HG03108 (cell line): ENCODE measurements around the gene AKT3.
A peak's percentile ranks its signal among the peaks of the same experiment; 100 is the strongest.
"Not testable (repeated sequence)": the region's sequence is repeated elsewhere in the genome, so short reads cannot be mapped to it uniquely, and the experiment has no call there.

Experiments used
- ATAC-seq: cut with Tn5 transposase; IDR thresholded peaks from one replicate; pipeline ENCODE4 v1.9.1; 2021; ENCODE audit warnings: moderate library complexity; ENCODE audit not compliant: unreplicated experiment

Gene AKT3

DNA sequence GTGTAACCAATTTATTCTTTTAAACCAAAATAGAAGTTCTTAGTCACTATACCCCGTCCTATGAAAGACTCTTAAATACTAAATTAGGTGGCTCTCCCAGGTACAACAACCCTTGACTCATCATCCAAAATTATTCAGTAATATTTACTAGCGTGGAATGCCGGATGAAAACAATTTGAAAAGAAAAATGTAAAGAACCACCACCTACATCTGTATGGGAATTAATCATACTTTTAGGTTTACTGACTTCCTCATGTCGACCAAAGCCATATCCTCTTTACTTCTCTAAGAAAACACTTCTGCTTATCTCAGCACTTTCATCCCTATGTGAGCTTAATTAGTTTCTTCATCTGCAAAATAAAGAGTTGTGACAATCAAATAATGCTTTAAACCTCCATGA lies 139.6 kb downstream of the AKT3 start:
- no peak for ATAC-seq

DNA sequence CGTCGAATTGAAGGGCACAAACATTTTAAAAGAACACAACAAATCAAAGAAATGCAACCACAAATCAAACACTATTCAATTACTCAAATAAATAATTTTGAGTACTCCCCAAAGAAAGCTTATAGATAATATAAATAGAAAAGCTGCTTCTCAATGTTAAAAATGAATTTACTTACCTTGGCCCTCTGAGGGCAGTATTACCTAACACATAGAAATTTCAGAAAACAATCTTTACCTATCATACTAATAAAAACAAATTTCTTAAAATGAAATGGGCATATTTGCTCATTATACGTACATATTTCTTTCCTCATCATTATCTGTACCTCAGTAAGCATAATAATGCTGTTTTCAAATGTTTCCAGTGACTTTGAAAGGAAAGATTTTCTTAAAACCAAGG lies 141.8 kb downstream of the AKT3 start:
- ATAC-seq = no peak

DNA sequence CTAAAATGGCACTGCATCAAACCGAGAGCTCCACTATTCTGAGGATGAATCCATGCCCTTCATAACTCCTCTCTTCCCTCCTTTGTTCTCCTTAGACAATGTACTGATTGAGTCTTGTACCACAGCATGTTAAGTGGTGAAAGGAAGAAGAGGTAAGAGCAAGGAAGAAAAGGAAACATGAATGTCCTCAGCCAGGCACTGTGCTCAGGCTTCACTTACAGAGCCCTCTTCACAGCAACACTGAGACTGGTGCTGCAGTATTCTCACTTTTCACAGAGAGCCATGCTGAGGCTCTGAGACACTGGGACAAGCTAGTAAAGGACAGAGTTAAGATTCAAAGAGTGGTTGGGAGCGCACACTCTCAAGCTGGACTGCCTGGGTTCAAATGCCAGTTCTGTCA lies 143.5 kb downstream of the AKT3 start:
- no peak for ATAC-seq

DNA sequence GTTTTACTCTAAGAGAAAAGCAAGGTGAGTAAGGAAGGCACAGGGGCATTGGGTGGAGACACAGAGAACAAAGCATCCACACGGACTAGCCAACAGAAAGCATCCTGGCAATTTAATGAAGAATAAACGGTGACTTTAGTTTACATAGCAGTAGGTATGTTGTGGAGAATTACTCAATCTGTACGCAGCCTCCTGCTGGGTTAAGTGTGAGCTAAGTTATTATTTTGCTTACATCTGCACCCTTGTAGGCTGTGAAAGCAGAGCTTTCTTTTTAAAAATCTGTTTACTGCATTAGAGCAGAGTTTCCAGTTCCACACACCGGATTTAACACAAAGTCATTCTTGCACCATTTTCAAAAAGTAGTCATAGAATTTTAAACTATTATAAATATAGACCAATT lies 144.5 kb downstream of the AKT3 start:
- ATAC-seq = no peak

DNA sequence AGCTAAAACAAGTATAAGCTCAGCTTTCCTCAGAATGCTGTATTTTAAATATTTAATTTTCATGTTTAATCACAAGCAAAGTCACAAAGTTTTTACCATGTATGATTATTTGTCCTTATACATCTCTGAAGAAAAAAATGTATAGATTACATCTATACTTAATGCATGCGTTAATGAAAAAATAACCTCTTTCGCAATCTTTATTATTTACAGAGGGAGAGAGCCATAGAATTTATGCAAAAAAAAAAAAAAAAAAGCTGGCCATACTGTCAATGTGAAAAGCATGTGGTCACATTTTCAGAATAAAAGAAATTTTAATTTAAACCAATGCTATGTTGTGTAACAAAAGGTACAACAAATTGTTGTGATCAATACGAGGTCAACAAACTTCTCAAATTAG lies 148.2 kb downstream of the AKT3 start:
- no peak for ATAC-seq

DNA sequence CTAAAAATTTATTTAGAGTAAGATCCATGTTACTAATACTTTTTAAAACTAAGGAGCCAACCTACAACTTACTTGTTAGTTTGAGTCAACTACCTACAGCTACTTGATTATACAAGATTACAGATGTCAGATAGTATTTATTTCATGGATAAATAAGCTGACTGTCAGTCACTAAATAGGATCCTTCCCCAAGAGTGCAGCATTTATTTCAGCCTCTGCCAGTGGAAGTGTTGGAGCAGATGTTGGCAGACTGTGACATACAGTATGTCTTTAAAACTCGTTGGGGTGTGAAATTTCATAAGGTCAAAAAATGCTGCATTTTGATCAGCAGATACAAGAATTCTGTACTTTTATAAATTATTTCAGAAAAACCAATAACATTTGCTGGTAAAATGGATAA lies 156.2 kb downstream of the AKT3 start:
- no peak for ATAC-seq

DNA sequence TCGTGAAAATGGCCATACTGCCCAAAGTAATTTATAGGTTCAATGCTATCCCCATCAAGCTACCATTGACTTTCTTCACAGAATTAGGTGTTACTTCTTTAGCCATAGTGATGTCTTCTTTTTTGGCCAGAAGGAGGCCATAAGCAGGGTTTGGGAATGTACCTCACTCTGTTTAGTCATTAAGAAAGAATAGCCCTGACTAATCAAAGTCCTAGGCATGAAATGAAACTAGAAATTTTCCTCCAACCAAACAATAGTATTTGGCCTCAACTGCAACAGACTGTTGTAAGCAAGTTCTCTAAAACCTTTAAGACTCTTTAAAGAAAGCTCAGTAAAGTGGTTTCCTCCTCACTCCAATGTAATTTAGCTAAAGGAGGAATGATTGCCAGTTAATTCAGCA lies 163.9 kb downstream of the AKT3 start:
- ATAC-seq = no peak

DNA sequence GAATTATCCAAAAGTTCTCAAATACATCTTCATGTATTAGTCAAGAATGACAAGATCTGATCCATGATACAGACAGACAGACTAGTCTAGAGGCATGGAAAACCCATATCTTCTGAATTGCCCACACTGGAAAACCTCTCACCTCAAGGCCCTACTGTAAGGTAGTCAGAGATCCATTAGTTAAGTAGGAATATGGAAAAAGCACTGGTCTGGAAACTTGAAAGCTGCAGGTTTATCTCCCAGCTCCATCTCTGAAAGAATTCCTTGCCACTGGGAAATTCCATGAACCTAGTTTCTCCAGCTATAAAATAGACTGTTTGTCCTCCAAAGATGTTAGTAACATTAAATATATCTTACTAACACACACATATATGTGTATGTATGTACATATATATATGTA lies 169.2 kb downstream of the AKT3 start:
- no peak for ATAC-seq

DNA sequence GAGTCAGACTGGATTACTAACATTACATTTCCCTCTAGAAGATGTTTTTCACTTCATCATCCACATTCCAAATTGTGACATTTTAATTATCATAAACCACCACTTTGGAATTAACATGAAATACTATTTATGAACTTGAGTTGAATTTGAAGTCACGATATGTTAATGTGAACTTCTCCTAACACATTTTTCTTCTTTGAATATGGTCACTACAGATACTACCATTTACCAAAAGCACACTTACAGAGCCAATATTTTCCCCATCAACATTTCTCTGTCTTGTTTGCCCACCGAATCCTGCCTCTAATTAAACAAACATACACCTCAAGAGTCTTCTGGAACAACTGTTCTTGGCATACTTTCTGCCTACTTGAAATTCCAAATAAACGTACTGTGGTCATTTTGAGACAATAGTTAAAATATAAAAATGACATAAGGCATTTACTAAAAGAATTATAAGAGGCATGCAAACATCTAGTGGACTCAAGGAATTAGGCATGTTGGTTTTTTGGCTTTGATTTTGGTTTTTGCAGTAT lies 177.4 kb downstream of the AKT3 start:
- ATAC-seq = no peak

DNA sequence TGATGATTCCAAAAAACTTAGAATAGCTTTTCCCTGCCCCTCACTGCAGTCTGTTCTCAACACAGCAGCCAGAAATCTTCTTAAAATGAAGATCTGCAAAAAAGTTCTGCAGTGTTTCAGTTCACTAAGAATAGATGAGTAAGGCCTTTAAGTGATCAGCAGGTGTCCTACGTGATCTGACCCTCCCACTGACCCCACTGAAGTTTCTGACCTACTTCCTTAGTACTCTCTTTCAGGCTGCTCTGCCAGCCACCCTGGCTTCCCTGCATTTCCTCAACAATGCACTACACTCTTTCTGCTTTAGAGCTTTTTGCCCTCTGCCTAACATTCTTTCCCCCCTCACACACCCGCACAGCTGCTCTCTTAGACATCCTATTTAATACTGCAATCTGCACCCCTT lies 182.5 kb downstream of the AKT3 start:
- peak; percentile 61 for ATAC-seq

DNA sequence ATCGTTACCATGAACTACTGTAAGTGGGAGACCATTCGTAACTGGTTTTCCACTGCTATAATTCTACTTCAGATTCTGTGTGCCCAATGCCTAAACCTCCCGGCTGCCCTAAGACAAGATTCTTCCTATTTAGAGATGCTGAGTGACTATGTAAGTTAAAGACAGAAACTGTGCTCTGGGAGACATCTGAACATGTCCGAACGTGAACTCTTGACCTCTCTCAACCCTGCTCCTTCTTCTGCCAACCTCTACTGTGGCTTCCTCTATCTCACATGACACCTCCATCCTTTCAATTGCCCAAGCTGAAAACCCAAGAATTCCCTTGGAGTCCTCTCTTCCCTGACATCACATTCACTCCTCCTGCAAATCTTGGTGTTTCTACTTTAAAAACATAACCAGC lies 182.9 kb downstream of the AKT3 start:
- no peak for ATAC-seq

DNA sequence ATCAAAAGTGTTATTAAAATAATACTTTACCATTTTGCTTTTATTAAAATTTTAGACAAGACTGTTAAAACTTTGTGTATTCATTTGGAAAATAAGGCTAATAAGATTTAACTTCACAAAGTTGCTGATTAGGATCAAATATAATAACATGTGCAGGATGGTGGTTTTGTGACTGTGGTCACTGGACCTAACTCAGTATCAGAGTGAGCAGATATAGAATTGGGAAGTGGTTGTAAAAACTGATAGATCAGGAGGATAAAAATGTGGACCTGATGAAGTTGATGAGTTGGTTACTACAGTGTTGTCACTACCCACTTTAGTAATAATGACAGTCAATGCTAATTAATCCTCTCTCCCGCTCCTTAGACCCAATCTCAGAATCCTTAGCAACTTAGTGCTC lies 186.4 kb downstream of the AKT3 start:
- no peak for ATAC-seq

DNA sequence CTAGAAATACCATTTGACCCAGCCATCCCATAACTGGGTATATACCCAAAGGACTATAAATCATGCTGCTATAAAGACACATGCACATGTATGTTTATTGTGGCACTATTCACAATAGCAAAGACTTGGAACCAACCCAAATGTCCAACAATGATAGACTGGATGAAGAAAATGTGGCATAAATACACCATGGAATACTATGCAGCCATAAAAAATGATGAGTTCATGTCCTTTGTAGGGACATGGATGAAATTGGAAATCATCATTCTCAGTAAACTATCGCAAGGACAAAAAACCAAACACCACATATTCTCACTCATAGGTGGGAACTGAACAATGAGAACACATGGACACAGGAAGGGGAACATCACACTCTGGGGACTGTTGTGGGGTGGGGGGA lies 187.9 kb downstream of the AKT3 start:
- not testable (repeated sequence) for ATAC-seq

DNA sequence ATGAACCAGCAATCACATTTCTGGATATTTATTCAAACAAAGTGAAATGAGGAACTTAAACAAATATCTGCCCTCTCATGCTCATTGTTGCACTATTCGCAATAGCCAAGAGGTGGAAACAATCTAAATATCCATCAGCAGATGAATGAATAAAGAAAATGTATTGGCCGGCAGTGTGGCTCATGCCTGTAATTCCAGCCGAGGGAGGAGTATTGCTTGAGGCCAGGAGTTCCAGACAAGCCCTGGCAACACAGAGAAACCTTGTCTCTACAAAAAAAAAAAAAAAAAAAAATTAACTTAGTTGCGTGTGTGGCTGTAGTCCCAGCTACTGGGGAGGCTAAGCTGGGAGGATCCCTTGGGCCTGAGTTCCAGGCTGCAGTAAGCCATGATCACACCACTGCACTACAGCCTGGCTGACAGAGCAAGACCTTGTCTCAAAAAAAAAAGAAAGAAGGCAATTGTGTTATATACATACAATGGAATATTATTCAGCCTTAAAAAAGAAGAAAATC lies 191.4 kb downstream of the AKT3 start:
- no peak for ATAC-seq

DNA sequence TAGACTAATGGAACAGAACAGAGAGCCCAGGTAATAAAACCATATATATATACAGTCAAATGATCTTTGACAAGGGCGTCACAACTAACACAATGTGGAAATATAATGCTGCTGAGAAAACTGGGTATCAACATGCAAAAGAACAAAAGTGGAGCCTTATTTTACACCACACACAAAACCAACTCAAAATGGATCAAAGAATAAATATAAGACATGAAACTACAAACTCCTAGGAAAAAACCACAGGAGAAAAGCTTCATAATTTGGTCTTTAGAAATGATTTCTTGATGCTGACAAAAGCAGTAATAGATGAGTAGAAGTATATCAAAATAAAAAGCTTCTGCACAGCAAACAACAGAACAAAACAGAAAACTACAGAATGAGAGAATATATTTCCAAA lies 192.2 kb downstream of the AKT3 start:
- no peak for ATAC-seq

DNA sequence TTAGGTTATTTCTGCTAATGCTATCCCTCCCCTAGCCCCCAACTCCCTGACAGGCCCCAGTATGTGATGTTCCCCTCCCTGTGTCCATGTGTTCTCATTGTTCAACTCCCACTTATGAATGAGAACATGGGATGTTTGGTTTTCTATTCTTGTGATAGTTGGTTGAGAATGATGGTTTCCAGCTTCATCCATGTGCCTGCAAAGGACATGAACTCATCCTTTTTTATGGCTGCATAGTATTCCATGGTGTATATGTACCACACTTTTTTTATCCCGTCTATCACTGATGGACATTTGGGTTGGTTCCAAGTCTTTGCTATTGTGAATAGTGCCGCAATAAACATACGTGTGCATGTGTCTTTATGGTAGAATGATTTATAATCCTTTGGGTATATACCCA lies 200.5 kb downstream of the AKT3 start:
- ATAC-seq = not testable (repeated sequence)

DNA sequence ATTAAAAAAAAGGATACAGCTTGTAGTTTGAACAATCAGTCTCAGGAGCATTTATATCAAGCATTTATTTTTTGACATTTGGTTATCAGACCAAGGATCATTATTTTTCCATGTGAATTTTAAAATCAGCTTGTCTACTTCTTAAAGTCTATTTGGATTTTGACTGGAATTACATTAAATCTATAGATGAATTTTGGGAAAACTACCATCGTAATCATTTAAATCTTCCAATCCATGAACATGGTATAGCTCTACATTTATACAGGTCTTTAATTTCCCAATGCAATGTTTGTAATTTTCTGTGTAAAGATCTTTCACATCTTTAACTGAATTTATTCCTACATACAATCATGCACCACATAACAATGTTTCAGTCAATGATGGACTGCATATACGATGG lies 203.2 kb downstream of the AKT3 start:
- no peak for ATAC-seq

DNA sequence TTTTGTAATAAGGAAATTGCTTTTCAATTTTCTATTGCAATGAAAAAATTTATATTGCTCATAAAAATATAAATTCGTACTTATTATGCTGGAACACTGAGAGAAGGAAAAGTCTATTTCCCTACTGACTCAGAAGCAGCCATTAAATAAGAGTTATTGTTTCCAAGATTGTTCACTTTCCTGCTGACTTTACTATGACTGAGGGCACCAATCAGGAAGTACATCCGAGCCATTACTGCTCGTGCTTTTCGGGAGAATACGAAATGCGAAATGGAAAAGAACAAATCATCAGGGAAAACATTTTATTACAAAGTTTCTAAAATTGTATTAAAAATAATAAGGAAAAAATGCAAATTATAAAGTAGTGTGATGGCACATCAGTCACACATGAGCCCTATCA lies 204.8 kb downstream of the AKT3 start:
- no peak for ATAC-seq

DNA sequence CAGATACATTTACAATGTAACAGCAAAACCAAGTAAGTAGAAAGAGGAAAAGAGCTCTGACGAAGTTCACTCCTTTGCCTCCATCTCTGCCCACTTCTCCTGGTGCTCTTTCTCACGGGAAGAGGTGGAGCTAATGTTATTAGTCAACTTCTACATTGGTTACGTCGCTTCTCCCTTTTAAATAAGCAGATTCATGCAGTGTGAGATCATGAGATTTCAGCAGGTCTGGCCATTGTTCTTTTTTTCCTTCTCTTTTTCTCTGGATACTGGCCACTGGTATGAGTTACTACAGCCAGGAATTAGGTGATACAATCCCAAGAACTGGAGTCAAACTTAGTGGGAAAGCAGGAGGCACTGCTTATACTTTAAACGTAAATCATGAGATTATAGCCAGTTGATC lies 207.1 kb downstream of the AKT3 start:
- no peak for ATAC-seq

DNA sequence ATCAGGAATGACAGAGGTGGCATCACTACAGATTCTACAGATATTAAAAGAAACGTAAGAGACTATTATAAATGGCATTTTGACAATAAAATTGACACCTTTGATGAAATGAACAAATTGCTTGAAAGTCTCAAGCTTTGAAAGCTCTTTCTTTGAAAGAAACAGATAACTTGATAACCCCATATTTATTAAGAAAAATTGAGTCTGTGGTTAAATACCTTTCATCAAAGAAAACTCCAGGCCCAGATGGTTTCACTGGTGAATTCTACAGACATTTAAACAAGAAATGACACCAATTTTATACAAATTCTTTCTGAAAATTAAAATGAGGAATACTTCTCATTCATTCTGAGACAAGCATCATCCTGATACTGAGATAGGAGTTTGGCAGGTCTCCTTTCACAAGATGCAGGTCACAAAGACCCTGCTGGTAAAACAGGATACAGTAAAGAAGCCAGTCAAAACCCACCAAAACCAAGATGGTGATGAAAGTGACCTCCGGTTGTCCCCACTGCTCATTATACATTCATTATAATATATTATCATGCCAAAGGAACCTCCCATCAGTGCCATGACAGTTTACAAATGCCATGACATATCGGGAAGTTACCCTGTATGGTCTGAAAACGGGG lies 210.9 kb downstream of the AKT3 start:
- no peak for ATAC-seq

DNA sequence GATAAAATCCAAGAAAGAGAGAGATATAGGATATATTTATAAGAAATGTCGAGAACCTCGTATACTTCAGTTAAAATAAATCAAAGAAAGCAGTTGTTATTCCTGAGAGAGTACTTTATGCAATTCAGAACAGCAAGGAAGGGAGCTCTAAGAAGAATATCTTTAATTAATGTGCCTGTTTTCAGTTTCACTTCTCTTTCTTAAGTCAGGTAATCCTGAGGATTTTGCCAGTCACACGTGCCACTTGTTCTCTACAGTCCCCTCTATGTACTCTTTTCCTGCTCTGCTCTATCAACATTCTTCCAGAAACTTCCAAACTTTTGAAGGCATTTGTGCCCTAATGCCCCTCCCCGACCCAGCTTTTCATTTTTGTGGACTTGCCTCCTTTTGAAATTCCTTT lies 211.9 kb downstream of the AKT3 start:
- no peak for ATAC-seq

DNA sequence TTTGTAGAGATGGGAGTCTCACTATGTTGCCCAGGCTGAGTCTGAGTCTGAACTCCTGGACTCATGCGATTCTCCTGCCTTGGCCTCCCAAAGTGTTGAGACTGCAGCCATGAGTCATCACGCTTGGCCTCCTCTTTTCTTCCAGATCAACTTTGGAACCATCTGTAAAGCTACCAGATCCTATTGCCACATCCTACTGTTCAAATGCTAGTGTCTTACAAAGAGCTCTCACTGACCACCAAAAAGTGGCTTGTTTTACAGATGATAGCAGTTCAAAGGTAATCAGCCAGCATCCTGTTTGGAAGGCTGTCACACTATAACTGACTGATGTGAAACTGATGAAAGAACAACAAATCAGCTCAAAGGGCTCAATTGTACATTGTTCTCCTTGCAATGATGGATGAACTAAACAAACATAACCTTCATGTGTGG lies 221.6 kb downstream of the AKT3 start:
- ATAC-seq = no peak

DNA sequence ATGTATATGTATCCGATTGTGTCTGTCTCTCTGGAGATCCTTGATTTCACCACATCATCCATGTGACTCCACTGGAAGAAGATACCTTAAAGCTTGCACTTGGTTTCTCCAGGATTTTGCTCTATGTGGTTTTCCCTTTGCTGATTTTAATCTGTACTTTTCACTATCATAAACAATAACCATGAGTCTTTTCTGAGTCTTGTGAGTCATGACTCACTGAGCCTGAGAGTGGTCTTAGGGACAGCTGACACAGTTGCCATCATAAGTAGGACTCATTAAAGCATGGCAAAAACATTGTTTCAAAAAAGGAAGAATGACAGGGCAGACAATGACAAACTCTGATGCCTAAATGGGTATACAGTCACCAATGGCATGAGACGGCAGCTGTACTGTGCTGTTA lies 226.2 kb downstream of the AKT3 start:
- no peak for ATAC-seq
